ENCODE data around the gene OLFM1.

Gene OLFM1

GRCh38 chr9:135169709-135170226 is 82.3 kb downstream of the OLFM1 start:
- DNase-seq (ENCODE audit: low spot score) (no peak), FAIRE-seq (no peak)

GRCh38 chr9:135170535-135170934 is 83.1 kb downstream of the OLFM1 start:
- DNase-seq (ENCODE audit: low spot score) (no peak), FAIRE-seq (no peak)
